ENCODE results near the gene YJU2. TPM values are rescaled to one million over a fixed set of nuclear protein-coding genes. Genes with fewer than 3 reads are reported as not detected.

Gene YJU2
- total and polyA plus RNA-seq, 2 experiments from 2014 or later: 28.8 to 33.4 TPM

DNA sequence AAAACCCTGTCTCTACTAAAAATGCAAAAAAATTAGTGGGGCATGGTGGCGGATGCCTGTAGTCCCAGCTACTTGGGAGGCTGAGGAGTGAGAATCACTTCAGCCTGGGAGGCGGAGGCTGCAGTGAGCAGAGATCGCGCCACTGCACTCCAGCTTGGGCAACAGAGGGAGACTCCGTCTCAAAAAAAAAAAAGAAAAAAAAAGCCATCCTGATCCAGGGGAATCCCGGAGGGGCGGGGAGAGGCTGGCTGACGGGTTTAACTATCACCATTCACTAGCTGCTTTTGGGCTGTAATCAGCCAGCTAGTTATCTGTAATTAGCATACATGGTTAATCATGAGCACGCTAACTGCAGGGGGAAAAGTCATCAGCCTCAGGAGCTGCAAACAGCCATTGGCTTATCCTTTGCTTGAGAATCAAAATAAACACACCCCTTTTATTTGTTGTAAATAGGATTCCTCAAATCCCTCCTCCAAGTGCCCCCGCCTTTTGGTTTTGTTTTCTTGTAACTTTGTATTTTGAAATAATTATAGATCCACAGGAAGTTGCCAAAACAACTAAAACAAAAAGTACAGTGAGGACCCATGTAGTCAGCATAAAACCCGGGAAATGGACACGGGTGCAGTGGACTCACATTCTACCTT is 67.1 kb downstream of the YJU2 start:
- Mint-ChIP-seq H3K9me3 (peaks cover 6% of the 10 kb centered on the region), H3K27me3 (ENCODE audit: insufficient read depth, low read depth, poor library complexity) (peaks cover 7% of the 10 kb centered on the region), H3K4me3 (no peak overlapping the region), H3K4me1 (no peaks in the 10 kb centered on the region), H3K36me3 (ENCODE audit: low read depth) (peaks cover 74% of the 10 kb centered on the region), H3K27ac (no peak overlapping the region)
- H3K9me2 ChIP-seq (ENCODE audit: insufficient read depth): no peaks in the 10 kb centered on the region
- H3K4me3 ChIP-seq: no peak overlapping the region
- no peak for TF ChIP-seq CREB1 (CRISPR knock-in tag; IDR thresholded peaks at IDR 0.05; ENCODE audit: low read depth)
- TF ChIP-seq, protein P1, sequence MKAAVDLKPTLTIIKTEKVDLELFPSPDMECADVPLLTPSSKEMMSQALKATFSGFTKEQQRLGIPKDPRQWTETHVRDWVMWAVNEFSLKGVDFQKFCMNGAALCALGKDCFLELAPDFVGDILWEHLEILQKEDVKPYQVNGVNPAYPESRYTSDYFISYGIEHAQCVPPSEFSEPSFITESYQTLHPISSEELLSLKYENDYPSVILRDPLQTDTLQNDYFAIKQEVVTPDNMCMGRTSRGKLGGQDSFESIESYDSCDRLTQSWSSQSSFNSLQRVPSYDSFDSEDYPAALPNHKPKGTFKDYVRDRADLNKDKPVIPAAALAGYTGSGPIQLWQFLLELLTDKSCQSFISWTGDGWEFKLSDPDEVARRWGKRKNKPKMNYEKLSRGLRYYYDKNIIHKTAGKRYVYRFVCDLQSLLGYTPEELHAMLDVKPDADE (IDR thresholded peaks at IDR 0.05): no peak
- TF ChIP-seq ZNF331 (CRISPR knock-in tag; IDR thresholded peaks at IDR 0.05; ENCODE audit: low read depth): no peak
- TF ChIP-seq EZH2phosphoT487 (IDR thresholded peaks at IDR 0.05; ENCODE audit: unreplicated experiment): no peak
- TF ChIP-seq, protein P2, sequence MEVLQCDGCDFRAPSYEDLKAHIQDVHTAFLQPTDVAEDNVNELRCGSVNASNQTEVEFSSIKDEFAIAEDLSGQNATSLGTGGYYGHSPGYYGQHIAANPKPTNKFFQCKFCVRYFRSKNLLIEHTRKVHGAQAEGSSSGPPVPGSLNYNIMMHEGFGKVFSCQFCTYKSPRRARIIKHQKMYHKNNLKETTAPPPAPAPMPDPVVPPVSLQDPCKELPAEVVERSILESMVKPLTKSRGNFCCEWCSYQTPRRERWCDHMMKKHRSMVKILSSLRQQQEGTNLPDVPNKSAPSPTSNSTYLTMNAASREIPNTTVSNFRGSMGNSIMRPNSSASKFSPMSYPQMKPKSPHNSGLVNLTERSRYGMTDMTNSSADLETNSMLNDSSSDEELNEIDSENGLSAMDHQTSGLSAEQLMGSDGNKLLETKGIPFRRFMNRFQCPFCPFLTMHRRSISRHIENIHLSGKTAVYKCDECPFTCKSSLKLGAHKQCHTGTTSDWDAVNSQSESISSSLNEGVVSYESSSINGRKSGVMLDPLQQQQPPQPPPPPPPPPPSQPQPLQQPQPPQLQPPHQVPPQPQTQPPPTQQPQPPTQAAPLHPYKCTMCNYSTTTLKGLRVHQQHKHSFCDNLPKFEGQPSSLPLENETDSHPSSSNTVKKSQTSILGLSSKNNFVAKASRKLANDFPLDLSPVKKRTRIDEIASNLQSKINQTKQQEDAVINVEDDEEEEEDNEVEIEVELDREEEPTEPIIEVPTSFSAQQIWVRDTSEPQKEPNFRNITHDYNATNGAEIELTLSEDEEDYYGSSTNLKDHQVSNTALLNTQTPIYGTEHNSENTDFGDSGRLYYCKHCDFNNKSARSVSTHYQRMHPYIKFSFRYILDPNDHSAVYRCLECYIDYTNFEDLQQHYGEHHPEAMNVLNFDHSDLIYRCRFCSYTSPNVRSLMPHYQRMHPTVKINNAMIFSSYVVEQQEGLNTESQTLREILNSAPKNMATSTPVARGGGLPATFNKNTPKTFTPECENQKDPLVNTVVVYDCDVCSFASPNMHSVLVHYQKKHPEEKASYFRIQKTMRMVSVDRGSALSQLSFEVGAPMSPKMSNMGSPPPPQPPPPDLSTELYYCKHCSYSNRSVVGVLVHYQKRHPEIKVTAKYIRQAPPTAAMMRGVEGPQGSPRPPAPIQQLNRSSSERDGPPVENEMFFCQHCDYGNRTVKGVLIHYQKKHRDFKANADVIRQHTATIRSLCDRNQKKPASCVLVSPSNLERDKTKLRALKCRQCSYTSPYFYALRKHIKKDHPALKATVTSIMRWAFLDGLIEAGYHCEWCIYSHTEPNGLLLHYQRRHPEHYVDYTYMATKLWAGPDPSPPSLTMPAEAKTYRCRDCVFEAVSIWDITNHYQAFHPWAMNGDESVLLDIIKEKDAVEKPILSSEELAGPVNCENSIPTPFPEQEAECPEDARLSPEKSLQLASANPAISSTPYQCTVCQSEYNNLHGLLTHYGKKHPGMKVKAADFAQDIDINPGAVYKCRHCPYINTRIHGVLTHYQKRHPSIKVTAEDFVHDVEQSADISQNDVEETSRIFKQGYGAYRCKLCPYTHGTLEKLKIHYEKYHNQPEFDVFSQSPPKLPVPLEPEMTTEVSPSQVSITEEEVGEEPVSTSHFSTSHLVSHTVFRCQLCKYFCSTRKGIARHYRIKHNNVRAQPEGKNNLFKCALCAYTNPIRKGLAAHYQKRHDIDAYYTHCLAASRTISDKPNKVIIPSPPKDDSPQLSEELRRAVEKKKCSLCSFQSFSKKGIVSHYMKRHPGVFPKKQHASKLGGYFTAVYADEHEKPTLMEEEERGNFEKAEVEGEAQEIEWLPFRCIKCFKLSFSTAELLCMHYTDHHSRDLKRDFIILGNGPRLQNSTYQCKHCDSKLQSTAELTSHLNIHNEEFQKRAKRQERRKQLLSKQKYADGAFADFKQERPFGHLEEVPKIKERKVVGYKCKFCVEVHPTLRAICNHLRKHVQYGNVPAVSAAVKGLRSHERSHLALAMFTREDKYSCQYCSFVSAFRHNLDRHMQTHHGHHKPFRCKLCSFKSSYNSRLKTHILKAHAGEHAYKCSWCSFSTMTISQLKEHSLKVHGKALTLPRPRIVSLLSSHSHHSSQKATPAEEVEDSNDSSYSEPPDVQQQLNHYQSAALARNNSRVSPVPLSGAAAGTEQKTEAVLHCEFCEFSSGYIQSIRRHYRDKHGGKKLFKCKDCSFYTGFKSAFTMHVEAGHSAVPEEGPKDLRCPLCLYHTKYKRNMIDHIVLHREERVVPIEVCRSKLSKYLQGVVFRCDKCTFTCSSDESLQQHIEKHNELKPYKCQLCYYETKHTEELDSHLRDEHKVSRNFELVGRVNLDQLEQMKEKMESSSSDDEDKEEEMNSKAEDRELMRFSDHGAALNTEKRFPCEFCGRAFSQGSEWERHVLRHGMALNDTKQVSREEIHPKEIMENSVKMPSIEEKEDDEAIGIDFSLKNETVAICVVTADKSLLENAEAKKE (CRISPR knock-in tag; IDR thresholded peaks at IDR 0.05): no peak
- TF ChIP-seq, protein P3, sequence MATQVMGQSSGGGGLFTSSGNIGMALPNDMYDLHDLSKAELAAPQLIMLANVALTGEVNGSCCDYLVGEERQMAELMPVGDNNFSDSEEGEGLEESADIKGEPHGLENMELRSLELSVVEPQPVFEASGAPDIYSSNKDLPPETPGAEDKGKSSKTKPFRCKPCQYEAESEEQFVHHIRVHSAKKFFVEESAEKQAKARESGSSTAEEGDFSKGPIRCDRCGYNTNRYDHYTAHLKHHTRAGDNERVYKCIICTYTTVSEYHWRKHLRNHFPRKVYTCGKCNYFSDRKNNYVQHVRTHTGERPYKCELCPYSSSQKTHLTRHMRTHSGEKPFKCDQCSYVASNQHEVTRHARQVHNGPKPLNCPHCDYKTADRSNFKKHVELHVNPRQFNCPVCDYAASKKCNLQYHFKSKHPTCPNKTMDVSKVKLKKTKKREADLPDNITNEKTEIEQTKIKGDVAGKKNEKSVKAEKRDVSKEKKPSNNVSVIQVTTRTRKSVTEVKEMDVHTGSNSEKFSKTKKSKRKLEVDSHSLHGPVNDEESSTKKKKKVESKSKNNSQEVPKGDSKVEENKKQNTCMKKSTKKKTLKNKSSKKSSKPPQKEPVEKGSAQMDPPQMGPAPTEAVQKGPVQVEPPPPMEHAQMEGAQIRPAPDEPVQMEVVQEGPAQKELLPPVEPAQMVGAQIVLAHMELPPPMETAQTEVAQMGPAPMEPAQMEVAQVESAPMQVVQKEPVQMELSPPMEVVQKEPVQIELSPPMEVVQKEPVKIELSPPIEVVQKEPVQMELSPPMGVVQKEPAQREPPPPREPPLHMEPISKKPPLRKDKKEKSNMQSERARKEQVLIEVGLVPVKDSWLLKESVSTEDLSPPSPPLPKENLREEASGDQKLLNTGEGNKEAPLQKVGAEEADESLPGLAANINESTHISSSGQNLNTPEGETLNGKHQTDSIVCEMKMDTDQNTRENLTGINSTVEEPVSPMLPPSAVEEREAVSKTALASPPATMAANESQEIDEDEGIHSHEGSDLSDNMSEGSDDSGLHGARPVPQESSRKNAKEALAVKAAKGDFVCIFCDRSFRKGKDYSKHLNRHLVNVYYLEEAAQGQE (IDR thresholded peaks at IDR 0.05; ENCODE audit: unreplicated experiment): no peak
- no peak for TF ChIP-seq JUNB (IDR thresholded peaks at IDR 0.05; ENCODE audit: unreplicated experiment)
- TF ChIP-seq, protein P4, sequence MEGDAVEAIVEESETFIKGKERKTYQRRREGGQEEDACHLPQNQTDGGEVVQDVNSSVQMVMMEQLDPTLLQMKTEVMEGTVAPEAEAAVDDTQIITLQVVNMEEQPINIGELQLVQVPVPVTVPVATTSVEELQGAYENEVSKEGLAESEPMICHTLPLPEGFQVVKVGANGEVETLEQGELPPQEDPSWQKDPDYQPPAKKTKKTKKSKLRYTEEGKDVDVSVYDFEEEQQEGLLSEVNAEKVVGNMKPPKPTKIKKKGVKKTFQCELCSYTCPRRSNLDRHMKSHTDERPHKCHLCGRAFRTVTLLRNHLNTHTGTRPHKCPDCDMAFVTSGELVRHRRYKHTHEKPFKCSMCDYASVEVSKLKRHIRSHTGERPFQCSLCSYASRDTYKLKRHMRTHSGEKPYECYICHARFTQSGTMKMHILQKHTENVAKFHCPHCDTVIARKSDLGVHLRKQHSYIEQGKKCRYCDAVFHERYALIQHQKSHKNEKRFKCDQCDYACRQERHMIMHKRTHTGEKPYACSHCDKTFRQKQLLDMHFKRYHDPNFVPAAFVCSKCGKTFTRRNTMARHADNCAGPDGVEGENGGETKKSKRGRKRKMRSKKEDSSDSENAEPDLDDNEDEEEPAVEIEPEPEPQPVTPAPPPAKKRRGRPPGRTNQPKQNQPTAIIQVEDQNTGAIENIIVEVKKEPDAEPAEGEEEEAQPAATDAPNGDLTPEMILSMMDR (conservative IDR thresholded peaks at IDR 0.05; ENCODE audit: low read depth in 2 of 2): no peak
- no peak for TF ChIP-seq NANOG (IDR thresholded peaks at IDR 0.05; ENCODE audit: borderline replicate concordance)
- no peak for TF ChIP-seq EZH2 (IDR thresholded peaks at IDR 0.05; ENCODE audit: low read depth, unreplicated experiment)
- TF ChIP-seq POLR2AphosphoS5 (IDR thresholded peaks at IDR 0.05; ENCODE audit: low read depth): no peak
- no peak for TF ChIP-seq ZNF114 (CRISPR knock-in tag; IDR thresholded peaks at IDR 0.05)
- TF ChIP-seq STAT1 (IDR thresholded peaks at IDR 0.05; ENCODE audit: unreplicated experiment): no peak
- no peaks in the 10 kb centered on the region; the same call in 1 of the 2 replicates for H4K20me1 ChIP-seq (replicated peaks; ENCODE audit: insufficient read depth)
- no peaks in the 10 kb centered on the region for H3K4me1 ChIP-seq (ENCODE audit: insufficient read depth)
- no peak overlapping the region for H3K4me2 ChIP-seq
- H3K79me2 ChIP-seq (replicated peaks; ENCODE audit: insufficient read depth): no peaks in the 10 kb centered on the region
- no peak overlapping the region for H3K27ac ChIP-seq (ENCODE audit: low read depth)
- DNase-seq (ENCODE audit: low spot score) (no peak), ATAC-seq (no peak)
- H3K27me3 ChIP-seq (ENCODE audit: insufficient read depth): no peaks in the 10 kb centered on the region
- no peaks in the 10 kb centered on the region; the same call in 1 of the 2 replicates for H3F3A ChIP-seq (replicated peaks; ENCODE audit: low read depth)
- peaks cover 8% of the 10 kb centered on the region; the same call in 1 of the 2 replicates for H3K36me3 ChIP-seq (ENCODE audit: insufficient read depth)
- no peak overlapping the region for H2AFZ ChIP-seq
